HG03066 (cell line): Measurements from ENCODE around the gene VRK1.

Experiments
- ATAC-seq: cut with Tn5 transposase; IDR thresholded peaks from one replicate; pipeline ENCODE4 v1.9.1; 2021; ENCODE audit warnings: low read depth; ENCODE audit not compliant: unreplicated experiment

Gene VRK1

GRCh38 chr14:96823652-96824051, 26.5 kb downstream of the VRK1 start:
- no peak for ATAC-seq

GRCh38 chr14:96824283-96824682, 27.1 kb downstream of the VRK1 start:
- no peak for ATAC-seq

- no peak for ATAC-seq
These were observed 29.6 kb downstream of the VRK1 start for GRCh38 chr14:96826818-96827217.

GRCh38 chr14:96827290-96827689, 30.1 kb downstream of the VRK1 start:
- no peak for ATAC-seq

- no peak for ATAC-seq
These were observed 32.6 kb downstream of the VRK1 start for GRCh38 chr14:96829791-96830190.

- ATAC-seq: no peak
These were observed 33.8 kb downstream of the VRK1 start for GRCh38 chr14:96830946-96831345.

- ATAC-seq: no peak
These were observed 35.2 kb downstream of the VRK1 start for GRCh38 chr14:96832351-96832750.

GRCh38 chr14:96838449-96838848, 41.3 kb downstream of the VRK1 start:
- ATAC-seq: no peak

GRCh38 chr14:96839251-96839650, 42.1 kb downstream of the VRK1 start:
- no peak for ATAC-seq

GRCh38 chr14:96843137-96843536, 46.0 kb downstream of the VRK1 start:
- no peak for ATAC-seq

- ATAC-seq: no peak
These were observed 47.8 kb downstream of the VRK1 start for GRCh38 chr14:96844857-96845570.

GRCh38 chr14:96847451-96847850, 50.3 kb downstream of the VRK1 start:
- ATAC-seq: no peak

GRCh38 chr14:96848011-96848410, 50.8 kb downstream of the VRK1 start:
- no peak for ATAC-seq

- no peak for ATAC-seq
These were observed 52.6 kb downstream of the VRK1 start for GRCh38 chr14:96849733-96850132.

- no peak for ATAC-seq
These were observed 54.7 kb downstream of the VRK1 start for GRCh38 chr14:96851694-96852381.

GRCh38 chr14:96852823-96853422, 55.7 kb downstream of the VRK1 start:
- peak; percentile 54 for ATAC-seq

GRCh38 chr14:96858643-96859042, 61.5 kb downstream of the VRK1 start:
- ATAC-seq: no peak

- ATAC-seq: no peak
These were observed 64.6 kb downstream of the VRK1 start for GRCh38 chr14:96861568-96862310.

GRCh38 chr14:96863327-96863985, 66.3 kb downstream of the VRK1 start:
- no peak for ATAC-seq

- ATAC-seq: no peak
These were observed 66.8 kb downstream of the VRK1 start for GRCh38 chr14:96863986-96864330.

- no peak for ATAC-seq
These were observed 70.5 kb downstream of the VRK1 start for GRCh38 chr14:96867634-96868033.
